GM18526 (cell line): ENCODE data around the gene ARHGEF37.

Experiments used
- POLR2A ChIP-seq: IDR thresholded peaks from 3 replicates; pipeline ENCODE4 v1.6.1; 2011; ENCODE audit not compliant: insufficient read length; ENCODE audit errors: extremely low read depth

ARHGEF37 gene

DNA sequence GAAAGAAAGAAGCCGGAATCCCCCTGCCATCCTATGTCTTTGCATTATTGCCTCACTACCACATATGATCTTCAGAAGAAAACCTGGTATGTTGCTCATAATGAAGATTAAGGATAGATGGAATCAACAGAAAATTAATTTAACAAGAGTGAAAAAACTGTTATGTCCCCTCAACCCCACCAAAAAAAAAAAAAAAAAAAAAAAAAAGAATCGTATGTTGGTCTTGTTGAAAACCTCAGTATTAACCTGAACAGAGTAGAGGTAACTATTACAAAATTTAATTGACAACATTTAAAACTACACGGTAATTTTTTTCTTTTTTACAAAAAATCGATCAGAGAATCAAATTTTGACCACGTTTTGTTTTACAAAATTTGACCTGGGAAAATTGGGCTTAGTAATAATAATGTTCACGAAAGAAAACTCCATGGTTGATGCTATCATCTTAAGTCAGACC is 29.2 kb upstream of the ARHGEF37 start:
- TF ChIP-seq POLR2A = no peak

DNA sequence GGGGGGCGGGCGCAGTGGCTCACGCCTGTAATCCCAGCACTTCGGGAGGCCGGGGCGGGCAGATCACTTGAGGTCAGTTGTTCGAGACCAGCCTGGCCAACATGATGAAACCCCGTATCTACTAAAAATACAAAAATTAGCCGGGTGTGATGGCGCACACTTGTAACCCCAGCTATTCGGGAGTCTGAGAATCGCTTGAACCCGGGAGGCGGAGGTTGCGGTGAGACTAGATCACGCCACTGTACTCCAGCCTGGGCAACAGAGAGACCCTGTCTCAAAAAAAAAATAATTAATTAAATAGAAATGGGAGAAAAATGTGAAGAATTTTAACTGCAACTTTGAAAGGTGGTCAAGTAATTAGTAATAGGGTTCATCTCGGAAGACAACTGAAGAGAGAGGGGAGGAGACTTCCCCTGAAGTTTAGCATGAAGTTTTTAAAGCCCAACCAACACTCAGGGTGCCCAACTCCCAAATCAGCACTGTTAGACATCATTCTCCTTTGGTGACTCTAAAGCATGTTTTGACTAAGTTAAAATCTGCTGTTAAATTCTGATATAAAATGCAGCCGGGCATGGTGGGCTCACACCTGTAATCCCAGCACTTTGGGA is 28.6 kb upstream of the ARHGEF37 start:
- TF ChIP-seq POLR2A = no peak

DNA sequence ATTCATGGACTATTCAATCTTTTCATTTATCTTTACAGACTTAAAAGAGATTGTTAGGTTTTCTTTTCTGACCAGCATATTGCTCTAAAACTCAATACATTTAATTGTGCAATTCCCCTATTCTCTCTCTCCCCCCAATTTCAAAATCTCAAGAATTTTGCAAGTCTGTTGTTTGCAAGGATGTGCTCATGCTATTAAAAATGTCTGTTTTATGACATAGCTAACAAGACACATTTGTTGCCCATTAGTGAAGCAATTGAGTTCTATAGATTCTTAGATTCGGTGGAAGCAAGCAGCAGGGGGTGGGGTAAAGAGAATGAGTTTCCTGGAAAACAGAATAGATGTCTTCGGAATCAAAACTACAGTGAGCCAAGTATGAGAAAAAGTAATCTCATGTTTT is 21.6 kb upstream of the ARHGEF37 start:
- no peak for TF ChIP-seq POLR2A

DNA sequence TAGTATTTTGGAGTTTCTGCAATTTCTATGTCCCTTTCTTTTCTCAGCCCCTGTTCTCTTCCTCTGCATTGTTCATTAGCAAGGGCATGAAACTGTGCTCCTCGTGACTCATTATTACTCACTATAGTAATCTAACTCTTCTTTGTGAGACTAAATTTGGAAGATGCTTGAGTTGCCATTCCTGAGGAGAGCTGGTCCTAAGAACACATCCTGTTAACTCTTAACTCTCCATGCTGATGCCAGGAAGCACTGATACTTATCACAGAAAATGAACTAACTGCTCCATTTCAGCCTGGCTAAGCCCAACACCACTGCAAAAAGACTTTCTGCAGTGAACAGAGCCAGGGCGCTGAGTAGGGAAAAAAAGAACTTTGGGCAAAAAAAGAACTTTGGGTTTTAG is 19.4 kb upstream of the ARHGEF37 start:
- no peak for TF ChIP-seq POLR2A

DNA sequence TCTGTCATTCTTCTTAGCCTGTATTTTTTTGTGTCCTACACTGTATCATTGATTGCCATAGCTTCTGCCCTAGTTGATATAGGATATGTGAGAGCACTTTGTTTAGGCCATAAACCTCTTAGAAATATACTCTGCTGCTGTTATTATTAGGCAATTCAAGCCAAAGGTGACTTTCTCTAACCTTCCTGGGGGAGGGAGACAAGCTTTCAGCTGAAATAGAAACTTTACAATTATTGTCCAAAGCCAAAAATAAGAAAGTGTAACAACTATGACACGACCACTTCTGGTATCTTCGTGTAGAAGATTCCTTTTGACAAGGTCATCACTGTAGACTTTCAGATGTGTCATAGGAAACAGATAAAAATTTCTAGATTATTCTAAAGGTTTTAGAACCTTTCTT is 17.8 kb upstream of the ARHGEF37 start:
- no peak for TF ChIP-seq POLR2A

DNA sequence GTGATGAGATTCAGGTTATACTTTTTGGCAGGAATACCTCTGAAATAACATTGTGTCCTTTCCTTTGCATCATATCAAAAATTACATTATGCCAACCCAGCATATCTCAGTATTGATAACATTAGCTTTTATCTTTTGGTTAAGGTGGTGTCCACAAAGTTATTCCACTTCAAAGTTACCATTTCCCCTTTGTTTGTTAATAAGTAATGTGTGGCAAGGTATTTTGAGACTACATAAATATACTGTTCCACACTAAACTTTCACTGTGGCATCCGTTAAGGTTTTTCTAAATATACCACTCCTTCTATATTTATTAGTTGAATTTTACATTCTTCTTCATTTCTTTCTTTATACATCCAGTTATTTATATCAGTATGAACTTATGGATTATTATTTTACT is 14.1 kb upstream of the ARHGEF37 start:
- TF ChIP-seq POLR2A = no peak

DNA sequence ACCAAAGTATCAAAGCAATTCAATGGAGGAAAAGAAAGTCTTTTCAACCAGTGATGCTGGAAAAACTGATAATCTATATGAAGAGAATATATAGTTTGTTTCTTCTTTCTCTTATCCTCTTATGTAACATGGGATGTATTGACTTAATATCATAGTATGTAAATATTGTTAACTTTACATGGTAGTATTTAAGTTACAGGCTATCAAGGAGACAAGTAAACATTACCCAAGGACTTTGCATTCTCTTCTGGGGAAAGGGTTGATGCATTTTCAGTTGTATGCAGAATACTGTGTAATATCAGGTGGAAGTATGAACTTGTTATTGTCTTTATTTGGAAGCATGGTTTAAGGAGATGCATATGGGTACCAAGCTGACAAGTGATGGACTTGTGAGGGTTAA is 9.1 kb upstream of the ARHGEF37 start:
- TF ChIP-seq POLR2A = no peak

DNA sequence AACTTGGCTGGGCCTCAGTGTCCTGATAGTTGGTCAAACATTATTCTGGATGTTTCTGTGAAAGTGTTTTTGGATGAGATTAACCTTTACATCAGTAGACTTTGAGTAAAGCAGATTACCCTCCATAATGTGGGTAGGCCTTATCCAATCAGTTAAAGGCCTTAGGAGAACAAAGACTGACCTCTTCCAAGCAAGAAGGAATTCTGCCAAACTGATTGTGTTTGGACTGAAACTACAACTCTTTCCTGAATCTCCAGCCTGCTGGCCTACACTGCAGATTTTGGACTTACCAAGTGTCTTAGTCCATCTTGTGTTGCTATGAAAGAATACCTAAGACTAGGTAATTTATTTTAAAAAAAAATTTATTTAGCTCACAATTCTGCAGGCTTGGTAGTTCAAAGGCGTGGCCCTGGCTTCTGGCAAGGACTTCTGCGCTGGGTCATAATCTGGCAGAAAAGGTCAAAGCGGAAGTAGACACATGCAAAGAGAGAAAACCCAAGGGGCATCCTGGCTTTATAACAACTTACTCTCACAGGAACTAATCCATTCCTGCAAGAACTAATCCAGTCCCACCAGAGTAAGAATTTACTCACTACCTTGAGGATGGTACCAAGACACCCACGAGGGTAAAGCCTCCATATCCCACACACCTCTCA is 8.6 kb upstream of the ARHGEF37 start:
- TF ChIP-seq POLR2A = no peak

DNA sequence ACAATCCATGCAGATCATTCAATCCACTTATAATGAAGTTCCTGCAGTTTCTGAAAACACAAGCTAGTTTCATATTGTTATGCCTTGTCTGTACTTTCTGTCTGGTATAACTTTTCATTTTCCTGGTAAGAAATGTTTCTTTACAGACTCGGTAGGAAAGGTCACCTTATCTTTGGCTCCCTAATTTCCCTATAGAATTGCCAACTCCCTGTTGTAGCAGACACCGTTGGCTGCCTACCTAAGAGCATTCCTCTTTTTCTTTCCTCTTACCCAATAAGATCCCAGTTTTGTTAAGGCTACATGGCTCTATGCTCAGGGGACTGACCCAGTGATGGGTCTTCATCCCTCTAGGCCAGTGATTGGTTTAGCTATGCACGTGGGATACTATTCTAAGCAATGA is 6.2 kb upstream of the ARHGEF37 start:
- no peak for TF ChIP-seq POLR2A

DNA sequence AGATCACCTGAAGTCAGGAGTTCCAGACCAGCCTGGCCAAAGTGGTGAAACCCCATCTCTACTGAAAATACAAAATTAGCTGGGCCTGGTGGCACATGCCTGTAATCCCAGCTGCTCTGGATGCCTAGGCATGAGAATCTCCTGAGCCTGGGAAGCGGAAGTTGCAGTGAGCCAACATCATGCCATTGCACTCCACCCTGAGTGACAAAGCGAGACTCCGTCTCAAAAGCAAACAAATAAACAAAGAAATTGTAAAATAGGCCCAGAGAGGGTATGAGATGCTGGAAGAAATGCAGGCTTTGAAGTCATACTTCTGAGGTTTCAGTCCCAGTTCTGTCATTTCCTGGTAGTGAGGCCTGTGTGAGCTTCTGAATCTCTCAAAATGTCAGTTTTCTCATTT is 5.3 kb upstream of the ARHGEF37 start:
- TF ChIP-seq POLR2A = no peak

DNA sequence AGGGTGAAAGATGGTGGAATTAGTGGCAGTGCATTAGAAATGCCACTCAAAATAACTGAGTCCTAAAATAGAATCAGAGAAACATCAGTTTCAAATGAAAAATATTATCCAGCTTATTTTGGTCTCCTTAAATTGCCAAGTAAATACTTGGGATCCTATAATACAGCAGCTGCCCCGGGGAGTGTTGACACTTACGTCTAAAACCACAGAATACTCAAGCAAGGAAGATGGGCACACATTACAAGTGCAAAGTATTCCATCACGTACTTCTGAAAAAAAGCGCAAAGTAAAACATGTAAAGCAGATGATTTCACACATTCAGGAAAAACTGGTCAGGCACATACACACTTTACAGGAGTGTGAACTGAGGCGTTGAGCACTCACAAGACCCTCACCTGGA is 2.4 kb upstream of the ARHGEF37 start:
- no peak for TF ChIP-seq POLR2A

DNA sequence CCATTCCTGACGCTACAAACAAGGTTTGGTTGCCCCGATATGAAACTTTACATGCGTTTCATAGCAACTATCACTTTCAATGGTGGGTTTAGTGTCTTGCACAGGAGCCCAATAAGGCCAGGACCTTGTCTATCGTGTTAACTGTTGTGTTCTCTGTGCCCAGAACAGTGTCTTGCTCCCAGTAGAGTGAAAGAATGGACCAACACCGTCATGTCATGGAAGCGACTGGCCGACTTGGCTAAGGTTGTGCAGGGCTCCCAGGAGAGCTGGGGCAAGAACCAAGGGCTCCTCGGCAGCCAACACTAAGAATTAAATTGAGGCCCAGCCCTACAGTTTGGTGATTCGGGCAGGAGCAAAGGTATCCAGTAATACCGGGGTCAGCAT is 498 bp upstream of the ARHGEF37 start:
- no peak for TF ChIP-seq POLR2A

DNA sequence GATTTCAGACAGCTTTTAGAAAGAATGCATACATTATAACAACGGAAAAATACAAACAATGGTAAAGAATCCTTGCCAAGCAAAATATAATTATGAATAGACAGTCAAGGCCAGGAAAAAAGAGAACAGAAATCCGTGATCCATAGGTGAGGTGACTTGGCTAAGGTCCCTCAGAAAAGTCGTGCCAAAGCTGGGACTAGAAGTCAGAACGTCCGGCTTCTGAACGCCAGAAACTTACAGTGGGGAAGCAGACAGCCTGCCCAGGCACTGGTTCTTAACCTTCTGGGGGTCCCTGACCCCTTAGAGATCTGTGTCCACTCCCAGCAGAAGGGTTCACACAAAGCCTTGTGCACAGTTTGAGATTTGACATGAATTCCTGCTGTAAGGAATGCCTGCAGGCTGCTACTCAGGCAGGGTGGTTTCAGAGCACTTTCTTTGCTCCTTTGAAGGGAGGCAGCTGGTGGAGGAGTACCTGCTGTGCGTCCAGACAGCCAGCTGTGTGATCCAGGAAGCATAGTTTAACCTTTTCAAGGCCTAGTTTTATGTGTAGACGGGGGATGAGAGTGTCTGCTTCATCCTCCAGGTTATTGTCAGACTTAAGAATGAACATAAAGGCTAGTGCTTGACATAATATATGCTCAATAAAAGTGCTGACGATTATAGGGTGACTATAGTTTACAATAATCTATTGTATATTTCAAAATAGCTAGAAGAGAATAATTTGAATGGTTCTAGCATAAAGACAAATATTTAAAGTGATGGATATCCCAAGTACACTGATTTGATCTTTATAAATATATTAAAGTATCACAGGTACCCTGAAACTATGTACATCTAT is 852 bp downstream of the ARHGEF37 start:
- no peak for TF ChIP-seq POLR2A

DNA sequence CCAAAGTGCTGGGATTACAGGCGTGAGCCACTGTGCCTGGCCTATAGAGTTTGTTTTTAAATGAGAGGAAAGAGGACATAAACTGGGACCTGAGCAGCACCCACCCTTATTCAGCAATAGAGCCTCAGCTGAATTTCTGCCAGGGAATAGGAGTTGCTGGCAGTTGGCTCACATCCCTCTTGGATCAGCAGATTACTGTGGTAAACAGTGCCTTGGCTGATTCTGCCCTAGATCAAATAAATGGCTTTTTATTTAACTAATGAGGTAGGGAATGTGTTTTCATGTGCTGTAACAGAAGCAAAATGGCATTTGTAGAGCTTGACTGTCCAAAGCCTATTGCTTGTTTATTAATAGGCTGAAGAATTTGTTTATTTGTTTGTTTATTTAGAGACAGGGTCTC is 2.1 kb downstream of the ARHGEF37 start:
- TF ChIP-seq POLR2A = no peak

DNA sequence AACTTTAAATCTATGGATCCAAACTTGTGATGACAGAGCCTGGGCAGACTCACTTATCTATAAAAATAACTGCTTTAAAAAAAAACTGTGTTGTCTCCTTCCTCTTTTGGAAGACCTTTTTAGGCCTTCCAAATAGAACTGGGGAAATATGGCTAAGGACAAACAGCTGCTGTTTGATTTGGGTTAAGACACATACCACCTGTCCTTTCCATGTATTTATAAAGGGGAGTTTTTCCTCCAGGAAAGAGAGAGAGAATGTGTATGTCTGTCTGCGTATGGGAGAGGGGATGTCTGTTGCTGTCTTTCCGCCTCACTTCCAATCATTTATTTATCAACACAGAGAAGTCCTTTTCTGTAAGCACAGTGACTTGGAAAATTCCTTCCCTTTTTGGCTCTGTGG is 2.8 kb downstream of the ARHGEF37 start:
- no peak for TF ChIP-seq POLR2A

DNA sequence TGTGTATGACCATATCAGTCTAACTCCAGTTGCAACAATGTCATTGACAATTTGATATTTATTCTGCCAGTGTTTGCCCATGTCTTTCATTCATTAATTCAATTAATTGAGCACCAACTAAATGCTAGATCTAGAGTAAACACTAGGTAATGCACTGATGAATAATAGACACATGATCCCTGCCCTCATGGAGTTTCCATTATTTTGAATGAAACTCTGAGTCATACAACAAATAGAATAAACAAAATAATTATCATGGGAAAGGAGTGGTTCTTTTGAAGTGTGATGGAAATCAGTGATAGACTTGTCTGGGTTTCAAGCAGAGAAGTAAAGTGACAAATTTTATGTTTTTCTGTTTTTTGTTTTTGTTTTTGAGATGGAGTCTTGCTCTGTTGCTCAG is 4.6 kb downstream of the ARHGEF37 start:
- TF ChIP-seq POLR2A = no peak
